Endothelial cell of umbilical vein (primary cell): ENCODE measurements around the gene PLCXD1. TPM values are rescaled to one million over a fixed set of nuclear protein-coding genes. Genes with fewer than 3 reads are reported as not detected.
A peak's percentile ranks its signal among the peaks of the same experiment; 100 is the strongest.

Experiments
- BruUV-seq: library from RNA; stranded (reverse); fragments of 400-500 nt; replicated peaks from 2 replicates; lab custom pipeline; 2021; lab: Mats Ljungman, UMichigan
- CTCF ChIA-PET: fragments of 300-600, 350-600 bp; sonication (Branson Sonifier 250); formaldehyde crosslinking; loops from one replicate; lab custom pipeline; 2021; ENCODE audit warnings: antibody characterized with exemption, inconsistent platforms; lab: Charles Lee
- POLR2A ChIA-PET: fragments of 300-600, 350-600 bp; sonication (Branson Sonifier 250); formaldehyde crosslinking; loops from one replicate; lab custom pipeline; 2021; ENCODE audit warnings: antibody characterized with exemption, inconsistent platforms; lab: Charles Lee
- DNase-seq: peaks from one replicate; pipeline ENCODE4 v3.0.0-alpha.2; 2011; ENCODE audit warnings: low read depth, low spot score
- FAIRE-seq: peaks from 2 replicates; lab custom pipeline; 2011; peaks lifted over from hg19 to GRCh38; lab: Jason Lieb, UNC
- H2AFZ ChIP-seq: 2 replicates; pipeline ENCODE4 v1.6.0; 2012; ENCODE audit warnings: low read depth, low read length, control low read depth, inconsistent platforms
- H3K27ac ChIP-seq: 2 replicates; pipeline ENCODE4 v1.5.1; 2011; ENCODE audit warnings: low read depth, mild to moderate bottlenecking, control low read depth, low read length, moderate library complexity; ENCODE audit not compliant: insufficient read depth
- H3K27me3 ChIP-seq, 2 experiments: 2 replicates each; pipeline versions ENCODE4 v1.6.0 to v1.6.1; 2011; ENCODE audit warnings: low read length in 2 of 2, mixed read lengths in 1 of 2; ENCODE audit not compliant: control insufficient read depth in 2 of 2, insufficient read depth in 2 of 2
- H3K36me3 ChIP-seq, 2 experiments: 2 replicates in 1 of 2; 3 replicates in 1 of 2; pipeline ENCODE4 v1.5.1; 2011; ENCODE audit warnings: low read length in 2 of 2, mild to moderate bottlenecking in 1 of 2, moderate library complexity in 1 of 2; ENCODE audit not compliant: control insufficient read depth in 2 of 2, insufficient read depth in 2 of 2; ENCODE audit errors: extremely low read depth in 1 of 2
- H3K4me1 ChIP-seq: 3 replicates; pipeline ENCODE4 v1.5.1; 2011; ENCODE audit warnings: mild to moderate bottlenecking, low read length; ENCODE audit not compliant: control insufficient read depth, insufficient read depth; ENCODE audit errors: extremely low read depth
- H3K4me2 ChIP-seq: 2 replicates; pipeline ENCODE4 v1.6.1; 2011; ENCODE audit warnings: low read length, control low read depth, mixed read lengths; ENCODE audit not compliant: insufficient read depth
- H3K4me3 ChIP-seq, 3 experiments: fragments of 200-600 bp in 1 of 3; sonication (generic), shearing (Covaris generic) in 1 of 3; replicated peaks in 1 of 3; 2 replicates each; pipeline ENCODE4 v1.5.1; 2011 to 2016; ENCODE audit warnings: control low read depth in 3 of 3, low read length in 3 of 3, mild to moderate bottlenecking in 2 of 3, inconsistent platforms in 1 of 3, low read depth in 1 of 3, moderate library complexity in 1 of 3; ENCODE audit not compliant: insufficient read depth in 1 of 3
- H3K79me2 ChIP-seq: 2 replicates; pipeline ENCODE4 v1.6.0; 2012; ENCODE audit warnings: low read length, inconsistent platforms; ENCODE audit not compliant: control insufficient read depth, insufficient read depth
- H3K9ac ChIP-seq: replicated peaks from 2 replicates; pipeline ENCODE3; 2011; ENCODE audit warnings: low read length, control low read depth; ENCODE audit not compliant: insufficient read depth; ENCODE audit errors: extremely low read depth
- H3K9me1 ChIP-seq: replicated peaks from 3 replicates; pipeline ENCODE4 v1.6.0; 2011; ENCODE audit warnings: mild to moderate bottlenecking, low read length; ENCODE audit not compliant: control insufficient read depth, insufficient read depth; ENCODE audit errors: extremely low read depth
- H3K9me3 ChIP-seq: replicated peaks from 2 replicates; pipeline ENCODE4 v1.5.1; 2012; ENCODE audit warnings: low read length, inconsistent platforms; ENCODE audit not compliant: control insufficient read depth, insufficient read depth
- H4K20me1 ChIP-seq: replicated peaks from 2 replicates; pipeline ENCODE3; 2011; ENCODE audit warnings: mild to moderate bottlenecking, low read length; ENCODE audit not compliant: control insufficient read depth, insufficient read depth; ENCODE audit errors: extremely low read depth
- CTCF ChIP-seq, 2 donors: IDR thresholded peaks; 1 replicate in 1 of 2; 2 replicates in 1 of 2; pipeline ENCODE4 v1.5.1; 2011; ENCODE audit warnings: low read length in 2 of 2, mild to moderate bottlenecking in 2 of 2, moderate library complexity in 2 of 2, control low read depth in 1 of 2, inconsistent platforms in 1 of 2, low read depth in 1 of 2; ENCODE audit not compliant: insufficient read depth in 1 of 2; ENCODE audit errors: extremely low read depth in 1 of 2
- EZH2 ChIP-seq: IDR thresholded peaks from 2 replicates; pipeline ENCODE4 v1.6.1; 2012; ENCODE audit warnings: borderline replicate concordance, low read depth, mild to moderate bottlenecking, moderate library complexity, low read length, inconsistent platforms; ENCODE audit not compliant: severe bottlenecking
- FOS ChIP-seq: IDR thresholded peaks from 2 replicates; pipeline ENCODE4 v1.6.1; 2011; ENCODE audit warnings: mild to moderate bottlenecking, low read length, moderate library complexity, borderline replicate concordance; ENCODE audit not compliant: insufficient read depth
- GATA2 ChIP-seq: IDR thresholded peaks from 2 replicates; pipeline ENCODE4 v1.7.0; 2011; ENCODE audit warnings: low read depth, mild to moderate bottlenecking, moderate library complexity, mixed read lengths, low read length; ENCODE audit not compliant: insufficient read length, insufficient read depth
- JUN ChIP-seq: IDR thresholded peaks from 2 replicates; pipeline ENCODE4 v1.6.1; 2011; ENCODE audit warnings: borderline replicate concordance, low read depth; ENCODE audit not compliant: insufficient read length, insufficient read depth
- MAX ChIP-seq: IDR thresholded peaks from 2 replicates; pipeline ENCODE4 v1.6.1; 2011; ENCODE audit not compliant: insufficient read depth, insufficient read length
- MYC ChIP-seq: IDR thresholded peaks from one replicate; pipeline ENCODE4 v1.6.1; 2011; ENCODE audit warnings: mild to moderate bottlenecking, low read depth, low read length
- POLR2A ChIP-seq: IDR thresholded peaks from 2 replicates; pipeline ENCODE4 v1.6.1; 2012; ENCODE audit warnings: low read depth, mild to moderate bottlenecking, control low read depth, low read length
- POLR2AphosphoS5 ChIP-seq: IDR thresholded peaks from 2 replicates; pipeline ENCODE4 v1.6.1; 2012; ENCODE audit warnings: low read depth, mild to moderate bottlenecking, control low read depth, low read length, moderate library complexity; ENCODE audit not compliant: insufficient read depth
- dilution Hi-C: fragments of 300-500 bp; cut with MboI; formaldehyde crosslinking; loops from one replicate; pipeline ENCODE4 v1.15.0; 2019; ENCODE audit warnings: low sequenced_read_pairs; ENCODE audit not compliant: extremely low pct_ligation_motif_present
- intact Hi-C: fragments of 100-400 bp; cut with micrococcal nuclease; formaldehyde crosslinking; loops from one replicate; pipeline ENCODE4 v1.10.0; 2022
- polyA plus RNA-seq, 4 experiments: library from polyadenylated mRNA; depleted of rRNA in 3 of 4; stranded (reverse) in 3 of 4; unstranded in 1 of 4; fragments of >200 nt; gene quantifications; 2 replicates each; pipeline versions ENCODE4 v1.2.1 to v1.2.3, GENCODE V29; 2011 to 2012; ENCODE audit warnings: missing spikeins in 1 of 4
- total RNA-seq: library from RNA; stranded (reverse); gene quantifications from 2 replicates; pipeline ENCODE4 v1.2.3, GENCODE V29; 2021

PLCXD1 gene
- total and polyA plus RNA-seq, 2 donors (not counting 3 experiments of a cell fraction or from before 2014, with no cell fraction given), result 11.7 to 16.8 TPM

GRCh38 chrX:320126-320783, 39.1 kb downstream of the PLCXD1 start:
- CTCF ChIA-PET, result no interaction called here

More at GRCh38 chrX:320126-320783, 39.1 kb downstream of the PLCXD1 start:
- no peak for FAIRE-seq
- no peak overlapping the region for H2AFZ ChIP-seq
- H4K20me1 ChIP-seq, result no peaks in the 10 kb centered on the region
- H3K4me3 ChIP-seq, result peak overlapping the region; percentile 66 to 89 (median 75)
- H3K9me1 ChIP-seq, result no peaks in the 10 kb centered on the region
- H3K79me2 ChIP-seq, result peaks cover 19% of the 10 kb centered on the region
- TF ChIP-seq POLR2A (no peak), MAX (no peak), EZH2 (no peak), MYC (no peak), JUN (no peak), CTCF (IDR thresholded peaks at IDR 0.05; ENCODE audit: extremely low read depth in 1 of 2, insufficient read depth in 1 of 2, low read depth in 1 of 2, low read length in 2 of 2) (no peak), POLR2AphosphoS5 (no peak), FOS (no peak), GATA2 (no peak)
- no peaks in the 10 kb centered on the region for H3K27me3 ChIP-seq
- peaks cover 5% of the 10 kb centered on the region for H3K4me1 ChIP-seq
- intact Hi-C loops, result no loop called here
- H3K4me2 ChIP-seq, result peak overlapping the region; percentile 73
- no peaks in the 10 kb centered on the region for H3K9me3 ChIP-seq
- peak overlapping the region; percentile 84 for H3K27ac ChIP-seq
- peaks cover 2% of the 10 kb centered on the region in 2 experiments for H3K36me3 ChIP-seq
- peak overlapping the region; percentile 92 for H3K9ac ChIP-seq
- dilution Hi-C loops, result no loop called here
- POLR2A ChIA-PET, result no interaction called here
- DNase-seq, result peak; percentile 28
- no TSS peak for BruUV-seq
